ENCODE data around the gene RBMS2.

GRCh38 chr12:56488041-56488955, 33.3 kb upstream of the RBMS2 start, which contains the start of gene GLS2:
- TF ChIP-seq CTCF (IDR thresholded peaks at IDR 0.05), result no peak
- no peak for TF ChIP-seq POLR2A (IDR thresholded peaks at IDR 0.05)
- TF ChIP-seq POLR2AphosphoS5 (IDR thresholded peaks at IDR 0.05), result no peak
- no peak for TF ChIP-seq EP300 (IDR thresholded peaks at IDR 0.05)
